HG03571 (cell line): ENCODE measurements around the gene OR14J1.
"Not testable (repeated sequence)": the region's sequence is repeated elsewhere in the genome, so short reads cannot be mapped to it uniquely, and the experiment has no call there.

Source experiments
- ATAC-seq: cut with Tn5 transposase; IDR thresholded peaks from one replicate; pipeline ENCODE4 v1.9.1; 2021; ENCODE audit not compliant: unreplicated experiment

Gene OR14J1, protein sequence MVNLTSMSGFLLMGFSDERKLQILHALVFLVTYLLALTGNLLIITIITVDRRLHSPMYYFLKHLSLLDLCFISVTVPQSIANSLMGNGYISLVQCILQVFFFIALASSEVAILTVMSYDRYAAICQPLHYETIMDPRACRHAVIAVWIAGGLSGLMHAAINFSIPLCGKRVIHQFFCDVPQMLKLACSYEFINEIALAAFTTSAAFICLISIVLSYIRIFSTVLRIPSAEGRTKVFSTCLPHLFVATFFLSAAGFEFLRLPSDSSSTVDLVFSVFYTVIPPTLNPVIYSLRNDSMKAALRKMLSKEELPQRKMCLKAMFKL

DNA sequence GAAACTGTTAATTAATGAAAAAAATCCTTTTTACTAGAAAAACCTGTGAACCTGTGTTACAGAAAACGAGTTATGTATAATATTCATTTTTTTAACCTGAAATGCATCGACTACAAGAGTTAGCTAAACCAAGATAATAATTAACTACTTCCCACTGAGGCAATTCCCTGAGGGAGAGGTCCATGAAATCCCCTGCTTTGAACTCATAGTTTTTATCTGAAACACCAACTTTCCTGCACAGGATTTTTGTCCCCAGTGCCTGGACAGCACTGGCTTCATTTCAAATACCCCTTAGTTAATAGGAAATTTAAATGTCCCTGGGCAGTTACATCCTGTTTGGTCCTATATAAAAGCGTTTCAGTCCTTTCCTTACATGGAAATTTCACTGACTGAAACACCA, at the start of gene OR14J1:
OR14J1 (plus strand) TSS at position 386 of the 400 bp plus-strand sequence. CDS start 4,989 bp downstream, outside the sequence.
- ATAC-seq = no peak

DNA sequence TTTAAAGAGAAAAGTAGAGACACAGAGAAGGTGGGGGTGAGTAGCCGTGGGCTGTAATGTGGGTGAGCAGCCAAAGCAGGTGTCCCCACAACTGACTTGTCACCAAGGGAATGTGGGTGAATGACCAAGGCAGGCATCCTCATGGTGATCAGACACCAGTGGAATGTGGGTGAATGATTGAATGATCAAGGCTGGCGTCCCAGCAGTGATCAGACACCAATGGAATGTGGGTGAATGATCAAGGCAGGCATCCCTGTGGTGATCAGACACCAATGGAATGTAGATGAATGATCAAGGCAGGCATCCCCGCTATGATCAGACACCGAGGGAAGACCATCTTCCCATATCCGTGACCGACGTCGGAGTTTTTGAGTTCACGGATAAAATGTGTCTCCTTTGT, 49.8 kb upstream of the OR14J1 start:
- no peak for ATAC-seq

DNA sequence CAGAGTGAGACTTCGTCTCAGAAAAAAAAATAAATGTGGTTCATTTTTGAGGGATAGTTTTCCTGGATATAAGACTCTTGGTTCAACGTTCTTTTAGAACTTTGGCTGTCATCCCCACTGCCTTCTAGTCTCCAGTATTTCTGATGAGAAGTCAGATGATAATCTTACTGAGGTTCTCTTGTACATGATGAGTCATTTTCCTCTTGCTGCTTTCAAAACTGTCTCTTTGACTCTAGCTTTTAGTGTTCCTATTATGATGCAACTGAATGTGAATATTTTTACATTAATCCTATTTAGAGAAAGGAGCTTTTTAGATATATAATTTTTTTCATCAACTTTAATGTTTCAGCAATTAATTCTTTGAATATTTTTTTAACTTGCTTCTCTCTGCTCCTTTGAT, 46.0 kb upstream of the OR14J1 start:
- ATAC-seq = no peak

DNA sequence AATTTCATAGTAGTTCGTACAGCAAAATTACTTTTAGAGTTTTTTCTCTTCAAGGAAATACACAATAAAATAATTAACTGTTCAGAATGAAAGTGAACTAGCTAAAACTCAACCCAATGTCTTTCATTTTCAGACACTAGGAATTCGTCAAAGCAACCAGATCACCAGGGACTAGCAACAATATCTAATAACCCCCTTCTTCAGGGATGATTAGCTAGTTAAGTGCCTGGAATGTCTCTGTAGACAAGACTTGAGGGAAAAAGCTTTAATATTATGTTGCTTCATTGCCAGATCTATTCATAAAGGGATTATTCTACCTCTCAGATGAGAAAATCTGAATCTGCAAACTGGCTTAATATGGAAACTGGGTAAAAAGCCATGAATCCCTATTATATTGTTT, 41.8 kb upstream of the OR14J1 start:
- ATAC-seq = no peak

DNA sequence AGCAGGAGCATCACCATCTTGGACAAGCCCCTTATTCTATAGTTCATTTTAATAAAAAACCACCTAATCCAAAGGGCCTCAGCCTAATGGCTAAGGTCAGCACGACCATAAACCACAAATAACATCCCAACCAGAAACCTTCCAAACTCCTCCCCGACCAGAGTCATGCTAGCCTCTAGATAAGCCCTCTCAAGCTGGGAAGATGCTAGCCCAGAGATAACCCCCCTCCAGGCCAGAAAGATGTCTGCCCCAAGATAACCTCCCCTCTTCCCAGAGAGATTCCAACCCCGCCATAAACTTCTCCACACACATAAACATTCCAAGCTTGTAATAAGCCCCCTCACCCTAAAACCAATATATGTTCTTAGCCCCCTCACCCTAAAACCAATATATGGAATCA, 38.5 kb upstream of the OR14J1 start:
- ATAC-seq = no peak

DNA sequence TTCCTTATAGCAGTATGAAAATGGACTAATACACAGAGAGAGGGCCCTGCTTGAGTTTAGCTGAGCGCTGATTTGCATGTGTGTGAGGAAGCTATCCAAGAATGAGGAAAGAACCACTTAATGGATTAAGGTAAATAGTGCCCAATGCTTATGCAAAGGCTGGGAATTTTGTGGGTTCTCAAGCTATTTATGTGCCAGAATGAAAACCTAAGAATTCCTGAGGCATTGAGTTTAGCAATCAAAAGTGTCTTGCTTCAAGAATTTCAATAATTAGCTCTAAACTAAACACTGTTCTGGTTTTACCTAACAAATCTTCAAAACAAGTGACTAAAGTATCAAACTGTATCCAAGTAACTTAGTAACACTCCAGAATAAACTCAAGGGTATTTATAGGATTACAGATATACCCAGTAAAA, 7.0 kb upstream of the OR14J1 start:
- no peak for ATAC-seq

DNA sequence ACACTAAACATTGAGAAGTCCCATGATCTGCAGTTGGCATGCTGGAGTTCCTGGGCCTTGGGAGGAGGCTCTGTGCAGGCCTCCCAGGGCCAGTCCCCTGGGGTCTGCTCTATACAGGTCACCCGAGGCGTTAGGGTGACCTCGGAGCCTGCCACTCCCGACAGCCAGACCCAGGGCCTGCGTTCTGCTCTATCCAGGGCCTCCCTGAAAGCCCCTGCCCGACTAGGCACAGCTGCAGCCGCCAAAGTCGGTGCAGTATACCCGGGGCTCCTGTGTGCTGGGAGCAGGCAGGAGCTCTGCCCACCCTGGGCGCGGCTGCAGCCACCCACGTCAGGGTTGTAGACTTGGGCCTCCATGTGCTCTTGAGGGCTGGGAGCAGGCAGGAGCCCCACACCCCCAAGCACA, 6.3 kb upstream of the OR14J1 start:
- ATAC-seq = no peak

DNA sequence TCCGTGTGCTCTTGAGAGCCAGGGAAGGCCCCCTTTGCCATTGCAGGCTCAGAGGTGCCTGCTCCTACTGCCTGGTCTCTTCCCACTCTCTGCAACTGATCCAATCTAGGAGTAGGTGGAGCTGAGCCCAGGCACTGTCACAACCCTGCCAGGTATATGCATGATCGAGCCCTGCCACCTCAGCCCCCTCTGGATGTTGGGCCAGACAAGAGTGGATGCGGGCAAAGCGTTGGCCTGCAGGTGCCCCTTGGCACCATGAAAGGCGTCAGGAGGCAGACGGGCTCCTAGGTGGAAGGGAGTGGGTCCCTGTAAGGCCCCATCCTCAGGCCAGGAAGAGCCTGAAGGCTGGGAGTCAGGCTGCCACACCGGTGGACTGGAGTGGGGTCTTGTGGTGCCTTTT, 5.9 kb upstream of the OR14J1 start:
- ATAC-seq = no peak

DNA sequence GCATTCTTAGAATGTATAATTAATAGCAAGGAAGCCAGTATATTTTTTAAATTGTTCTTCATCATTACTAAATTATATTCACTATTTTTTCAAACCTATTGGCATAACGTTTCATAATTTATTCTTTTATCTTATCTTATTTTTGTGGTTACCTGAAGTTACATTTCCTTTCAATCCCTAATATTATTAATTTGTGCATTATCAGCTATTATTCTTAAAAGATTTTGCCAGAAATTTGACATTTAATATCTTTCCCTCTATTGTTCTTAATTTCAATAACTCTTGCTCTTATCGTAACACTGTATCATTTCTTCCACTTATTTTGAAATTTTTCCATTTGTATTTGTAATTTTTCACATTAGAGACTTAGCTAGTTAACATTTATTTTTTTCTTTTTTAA, 18.4 kb downstream of the OR14J1 start:
- no peak for ATAC-seq

DNA sequence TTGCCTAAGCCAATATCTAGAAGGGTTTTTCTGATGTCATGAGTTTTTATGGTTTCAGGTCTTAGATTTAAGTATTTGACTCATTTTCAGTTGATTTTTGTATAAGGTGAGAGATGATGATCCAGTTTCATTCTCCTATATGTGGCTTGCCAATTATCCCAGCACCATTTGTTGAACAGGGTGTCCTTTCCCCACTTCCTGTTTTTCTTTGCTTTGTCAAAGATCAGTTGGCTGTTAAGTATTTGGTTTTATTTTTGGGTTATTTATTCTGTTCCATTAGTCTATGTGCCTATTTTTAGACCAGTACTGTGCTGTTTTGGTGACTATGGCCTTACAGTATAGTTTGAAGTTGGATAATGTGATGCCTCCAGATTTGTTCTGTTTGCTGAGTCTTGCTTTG, 21.8 kb downstream of the OR14J1 start:
- not testable (repeated sequence) for ATAC-seq

DNA sequence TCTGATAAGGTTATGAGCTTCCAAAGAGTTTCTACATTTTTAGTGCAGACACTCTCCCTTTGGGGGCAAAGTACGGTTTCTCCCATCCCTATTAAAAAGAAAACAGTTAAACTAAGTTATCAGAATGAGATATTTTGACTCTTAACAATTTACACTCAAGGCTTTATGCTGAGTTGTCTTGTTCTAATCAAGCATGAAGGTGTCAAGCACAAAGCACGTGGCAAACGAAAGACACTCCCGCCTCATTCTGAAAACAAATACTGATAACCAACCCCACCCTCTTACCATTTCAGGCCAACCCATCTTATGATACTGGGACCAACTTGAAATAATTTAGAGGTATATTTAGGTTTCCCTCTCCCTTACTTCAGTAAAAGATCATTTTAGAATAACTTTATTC, 24.3 kb downstream of the OR14J1 start:
- ATAC-seq = no peak

DNA sequence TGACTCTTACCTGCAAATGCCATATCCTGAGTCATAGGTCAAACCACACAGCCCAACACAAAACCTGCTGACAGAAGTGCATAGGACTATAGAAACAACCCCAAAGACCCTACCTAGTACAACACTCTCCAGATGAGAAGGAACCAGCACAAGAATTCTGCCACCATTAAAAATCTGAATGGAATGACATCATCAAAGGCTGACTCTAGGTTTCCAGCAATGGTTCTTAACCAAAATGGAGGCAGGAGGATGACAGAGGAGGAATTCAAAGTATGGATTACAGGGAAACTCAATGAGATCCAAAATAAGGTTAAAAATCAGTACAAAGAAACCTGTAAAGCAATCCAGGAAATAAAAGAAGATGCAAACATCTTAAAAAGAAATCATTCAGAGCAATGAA, 31.2 kb downstream of the OR14J1 start:
- no peak for ATAC-seq

DNA sequence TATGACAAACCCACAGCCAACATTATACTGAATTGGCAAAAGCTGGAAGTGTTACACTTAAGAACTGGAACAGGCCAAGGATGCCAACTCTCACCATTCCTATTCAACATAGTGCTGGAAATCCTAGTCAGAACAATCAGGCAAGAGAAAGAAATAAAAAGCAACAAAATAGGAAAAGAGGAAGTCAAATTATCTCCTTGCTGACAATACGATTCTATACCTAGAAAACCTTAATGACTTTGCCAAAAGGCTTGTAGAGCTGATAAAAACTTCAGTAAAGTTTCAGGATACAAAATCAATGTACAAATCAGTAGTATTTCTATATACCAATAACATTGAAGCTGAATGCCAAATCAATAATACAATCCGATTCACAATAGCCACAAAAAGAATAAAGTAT, 34.8 kb downstream of the OR14J1 start:
- ATAC-seq = no peak

DNA sequence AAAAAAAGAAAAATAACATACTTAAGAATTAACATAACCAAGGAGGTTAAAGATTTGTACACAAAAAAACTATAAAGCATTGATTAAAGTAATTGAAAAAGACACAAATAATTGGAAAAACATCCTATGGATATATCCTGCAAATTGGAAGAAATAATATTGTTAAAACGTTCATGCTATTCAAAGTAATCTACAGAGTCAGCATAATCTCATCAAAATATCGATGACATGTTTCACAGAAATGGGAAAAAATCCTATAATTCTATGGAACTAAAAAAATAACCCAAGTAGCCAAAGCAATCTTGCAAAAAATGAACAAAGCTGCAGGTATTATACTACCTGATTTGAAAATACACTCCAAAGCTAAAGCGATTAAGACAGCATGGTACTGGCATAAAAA, 43.9 kb downstream of the OR14J1 start:
- no peak for ATAC-seq

DNA sequence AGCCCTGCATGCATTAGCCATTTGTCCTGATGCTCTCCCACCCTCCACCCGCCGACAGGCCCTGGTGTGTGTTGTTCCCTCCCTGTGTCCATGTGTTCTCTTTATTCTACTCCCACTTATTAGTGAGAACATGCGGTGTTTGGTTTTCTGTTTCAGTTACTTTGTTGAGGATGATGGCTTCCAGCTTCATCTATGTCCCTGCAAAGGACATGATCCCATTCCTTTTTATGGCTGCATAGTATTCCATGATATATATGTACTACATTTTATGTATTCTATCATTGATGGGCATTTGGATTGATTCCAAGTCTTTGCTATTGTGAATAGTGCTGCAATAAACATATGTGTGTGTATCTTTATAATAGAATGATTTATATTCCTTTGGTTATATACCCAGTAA, 47.8 kb downstream of the OR14J1 start:
- ATAC-seq = not testable (repeated sequence)

DNA sequence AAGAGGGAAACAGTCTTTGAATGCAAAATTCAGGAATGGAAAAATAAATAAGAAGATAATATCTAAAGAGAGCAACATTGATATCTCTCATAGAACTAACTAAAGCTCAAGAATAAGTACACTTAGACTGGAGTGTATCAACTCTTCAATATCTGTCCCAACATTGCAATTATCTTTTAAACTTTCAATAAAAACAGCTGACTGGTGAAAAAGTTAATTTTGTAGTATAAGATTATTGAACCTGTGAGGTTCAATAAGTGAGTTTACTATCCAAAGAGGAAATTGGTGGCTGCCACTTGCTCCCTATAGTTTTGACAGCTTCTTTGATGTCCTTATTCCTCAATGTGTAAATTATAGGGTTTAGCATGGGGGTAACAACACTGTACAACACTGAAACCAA, 53.5 kb downstream of the OR14J1 start:
- no peak for ATAC-seq

DNA sequence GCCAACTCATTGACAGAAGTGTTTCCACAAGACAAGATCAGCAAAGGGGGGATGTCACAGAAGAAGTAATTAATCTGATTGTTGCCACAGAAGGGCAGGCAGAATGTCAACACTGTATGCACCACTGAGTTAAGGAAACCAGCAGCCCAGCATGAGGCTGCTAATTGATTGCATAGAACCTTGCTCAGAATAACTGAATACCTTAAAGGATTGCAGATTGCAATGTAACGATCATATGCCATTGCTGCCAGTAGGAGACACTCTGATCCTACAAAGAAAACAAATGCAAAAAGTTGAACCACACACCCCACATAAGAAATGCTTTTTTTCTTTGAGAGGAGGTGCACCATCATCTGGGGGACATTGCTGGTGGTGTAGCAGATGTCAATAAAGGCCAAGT, 54.1 kb downstream of the OR14J1 start:
- ATAC-seq = no peak
